NCI-H69 (cell line): Measurements from ENCODE around the gene PDLIM7.
"Not testable (repeated sequence)": the region's sequence is repeated elsewhere in the genome, so short reads cannot be mapped to it uniquely, and the experiment has no call there.

Experiments used
- DNase-seq: peaks from one replicate; lab custom pipeline; 2025; lab: John Stamatoyannopoulos, UW

Gene PDLIM7

GRCh38 chr5:177490992-177491391 lies 6.4 kb downstream of the PDLIM7 start:
- no peak for DNase-seq

GRCh38 chr5:177490311-177490991 lies 7.0 kb downstream of the PDLIM7 start:
- DNase-seq: no peak

GRCh38 chr5:177489119-177489716 lies 8.2 kb downstream of the PDLIM7 start:
- DNase-seq: no peak

DNA sequence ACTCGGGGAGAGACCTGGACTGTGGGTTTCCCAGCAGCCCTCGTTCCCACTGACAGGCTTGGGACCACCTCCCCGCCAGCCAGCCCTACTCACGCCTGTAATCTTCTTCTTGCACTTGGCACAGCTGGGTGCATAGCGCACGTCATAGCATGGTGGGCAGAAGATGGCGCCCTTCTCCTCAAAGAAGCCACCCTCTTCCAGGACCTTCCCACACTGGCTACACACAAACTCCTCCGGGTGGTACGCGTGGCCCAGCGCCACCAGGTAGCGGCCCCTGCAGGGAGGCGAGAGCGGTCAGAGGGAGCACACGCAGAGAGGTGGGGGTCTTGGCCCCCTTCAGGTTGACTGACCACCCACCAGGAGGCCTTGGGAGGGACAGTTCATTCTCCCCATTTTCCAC lies 9.4 kb downstream of the PDLIM7 start:
- DNase-seq: no peak

- no peak for DNase-seq
Measured at GRCh38 chr5:177487144-177487543, 10.3 kb downstream of the PDLIM7 start.

DNA sequence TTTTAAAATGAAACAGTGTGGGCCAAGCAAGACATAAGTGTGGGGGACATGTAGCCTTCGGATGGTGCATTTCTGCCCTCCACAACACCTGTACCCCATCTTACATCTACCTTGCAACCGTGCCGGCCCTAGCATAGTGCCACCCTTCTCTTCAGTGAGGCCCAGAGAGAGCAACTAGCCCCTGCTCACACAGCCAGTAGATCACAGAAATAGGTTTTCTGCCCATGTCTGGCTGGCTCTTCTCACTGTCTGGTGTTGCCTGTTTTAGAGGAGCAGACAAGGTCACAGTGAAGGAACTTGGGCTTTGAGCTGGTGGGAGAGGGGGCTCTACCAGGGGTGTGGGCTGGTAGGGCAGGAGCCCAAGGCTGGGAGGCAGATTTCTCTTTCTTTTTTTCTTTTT lies 11.1 kb downstream of the PDLIM7 start:
- no peak for DNase-seq

DNA sequence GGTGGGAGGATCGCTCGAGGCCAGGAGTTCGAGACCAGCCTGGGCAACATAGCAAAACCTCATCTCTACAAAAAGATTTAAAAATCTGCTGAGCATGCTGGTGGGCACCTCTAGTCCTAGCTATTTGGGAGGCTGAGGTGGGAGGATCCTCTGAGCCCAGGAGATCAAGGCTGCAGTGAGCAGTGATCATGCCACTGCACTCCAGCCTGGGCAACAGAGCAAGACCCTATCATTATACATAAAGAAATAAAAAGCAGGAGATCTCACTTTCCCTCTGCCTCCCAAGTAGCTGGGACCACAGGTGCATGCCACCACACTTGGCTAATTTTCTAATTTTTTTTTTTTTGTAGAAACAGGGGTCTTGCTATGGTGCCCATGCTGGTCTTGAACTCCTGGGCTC lies 11.7 kb downstream of the PDLIM7 start:
- DNase-seq: not testable (repeated sequence)

GRCh38 chr5:177484902-177485549 lies 12.4 kb downstream of the PDLIM7 start:
- no peak for DNase-seq

DNA sequence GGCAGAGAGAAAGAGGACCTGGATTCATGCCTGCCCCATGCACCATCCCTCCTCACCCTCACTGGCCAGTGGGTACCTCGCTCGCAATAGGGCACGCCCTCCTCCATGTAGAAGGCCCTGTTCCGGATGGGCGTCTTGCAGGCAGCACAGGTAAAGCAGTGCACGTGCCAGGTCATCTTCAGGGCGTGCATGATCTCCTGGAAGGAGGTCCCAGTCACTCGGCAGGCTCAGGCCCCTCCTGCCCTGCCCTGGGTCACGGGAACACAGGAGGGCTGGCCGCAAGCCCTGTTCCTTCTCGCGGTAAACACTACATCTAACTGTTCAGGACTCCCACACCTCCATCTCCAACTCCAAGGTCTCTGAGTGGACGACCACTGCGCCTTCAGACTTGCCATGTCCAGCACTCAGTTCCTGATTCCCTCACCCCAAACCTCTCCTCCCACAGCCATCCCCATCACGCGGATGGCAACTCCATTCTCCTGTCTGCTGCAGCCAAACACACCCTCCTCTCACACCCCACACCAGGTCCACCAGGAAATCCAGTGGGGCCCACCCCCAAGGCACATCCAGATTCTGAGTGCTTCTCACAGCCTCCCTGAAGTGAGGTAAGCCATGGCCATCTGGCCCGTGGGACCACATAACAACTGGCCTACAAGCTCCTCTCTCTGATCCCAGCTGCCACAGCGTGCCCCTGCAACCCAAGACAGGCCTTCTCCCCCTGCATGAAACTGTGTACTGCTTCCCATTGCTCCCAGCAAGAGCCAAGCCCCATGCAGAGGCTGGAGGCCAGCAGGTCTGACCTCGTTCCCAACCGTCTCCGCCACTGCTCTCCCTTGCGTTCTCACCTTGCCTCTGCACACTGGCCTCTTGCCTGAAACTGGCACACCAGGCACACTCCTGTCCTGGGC lies 13.2 kb downstream of the PDLIM7 start:
- no peak for DNase-seq

- no peak for DNase-seq
Measured at GRCh38 chr5:177483042-177483441, 14.4 kb downstream of the PDLIM7 start.

GRCh38 chr5:177482359-177482795 lies 15.0 kb downstream of the PDLIM7 start:
- no peak for DNase-seq

- DNase-seq: no peak
Measured at GRCh38 chr5:177479774-177480173, 17.6 kb downstream of the PDLIM7 start.

DNA sequence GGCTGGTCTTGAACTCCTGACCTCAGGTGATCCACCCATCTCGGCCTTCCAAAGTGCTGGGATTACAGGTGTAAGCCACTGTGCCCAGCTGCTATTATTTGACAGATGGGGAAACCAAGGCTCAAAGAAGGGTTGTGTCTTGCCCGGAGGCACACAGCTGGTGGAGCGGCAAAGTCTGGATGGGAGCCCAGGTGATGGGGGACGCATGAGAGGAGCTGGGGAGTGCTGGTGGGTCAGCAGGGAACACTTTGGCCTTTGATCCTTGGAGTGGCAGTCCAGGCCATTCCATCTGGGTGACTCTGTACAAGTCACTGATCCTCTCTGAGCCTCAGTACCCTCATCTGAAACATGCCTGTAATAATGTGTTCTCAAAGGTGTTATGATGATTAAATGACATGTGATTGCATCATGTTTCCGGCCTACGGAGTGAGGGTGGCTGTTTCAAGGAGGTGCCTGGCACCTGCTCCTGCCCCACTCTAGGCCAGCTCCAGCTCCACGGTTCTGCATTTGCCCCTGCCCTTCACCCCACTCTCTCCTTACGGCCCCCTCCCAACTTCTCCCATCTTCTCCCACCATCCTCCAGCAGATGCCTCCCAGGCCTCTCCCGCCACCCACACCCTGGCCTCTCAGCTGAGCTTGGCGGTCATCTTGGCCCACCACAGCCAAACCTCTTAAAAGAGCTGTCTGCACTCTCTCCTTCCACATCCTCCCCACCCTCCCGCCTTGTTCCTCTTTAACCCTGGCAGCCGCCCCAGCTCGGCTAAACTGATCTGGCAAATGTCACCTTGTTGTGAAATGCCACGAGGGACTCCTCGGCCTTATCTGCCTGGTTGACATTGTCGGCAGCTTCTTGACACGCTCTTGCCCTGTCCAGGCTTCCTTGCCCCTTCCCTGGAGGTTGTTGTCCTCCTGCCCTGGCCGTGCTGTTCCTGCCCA lies 18.4 kb downstream of the PDLIM7 start:
- no peak for DNase-seq

DNA sequence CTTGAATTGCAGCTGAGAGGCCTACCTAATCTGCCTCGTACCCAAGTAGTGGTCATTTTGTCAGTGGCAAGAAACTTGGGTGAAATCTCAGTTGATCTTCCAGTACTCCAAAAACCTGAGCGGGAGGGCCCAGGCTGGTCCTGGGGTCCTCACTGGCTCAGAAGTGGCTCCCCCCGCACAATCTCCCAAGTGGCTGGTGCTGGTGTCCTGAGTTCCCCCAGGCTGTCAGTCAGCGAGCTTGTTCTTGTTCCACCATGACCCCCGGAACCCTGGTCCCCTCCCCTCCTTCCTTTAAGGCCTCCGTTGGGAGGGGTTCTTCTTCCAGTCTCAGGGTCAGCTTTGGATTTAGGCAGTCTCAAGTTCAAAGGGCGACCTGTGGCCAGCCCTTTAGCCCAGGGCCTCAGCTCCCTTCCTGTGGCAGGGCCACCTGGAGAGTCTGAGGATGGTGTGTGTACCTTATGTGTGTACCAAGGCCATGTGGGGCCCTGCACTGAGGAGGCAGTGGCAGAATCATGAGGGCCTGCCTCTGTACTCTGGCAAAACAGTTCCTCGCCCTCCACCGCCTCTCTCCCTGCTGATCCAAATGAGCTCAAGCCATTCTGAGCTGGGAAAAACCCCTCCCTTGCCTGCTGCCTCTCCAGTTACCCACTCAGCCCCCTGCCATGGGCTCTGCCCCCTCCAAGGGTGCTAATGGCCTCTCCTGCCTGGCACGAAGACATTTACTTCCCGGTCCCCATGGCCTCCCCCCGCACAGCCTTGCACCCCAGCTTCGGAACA lies 19.5 kb downstream of the PDLIM7 start:
- DNase-seq: no peak

GRCh38 chr5:177476531-177477233 lies 20.7 kb downstream of the PDLIM7 start:
- DNase-seq: no peak

GRCh38 chr5:177475563-177476427 lies 21.6 kb downstream of the PDLIM7 start:
- DNase-seq: no peak

DNA sequence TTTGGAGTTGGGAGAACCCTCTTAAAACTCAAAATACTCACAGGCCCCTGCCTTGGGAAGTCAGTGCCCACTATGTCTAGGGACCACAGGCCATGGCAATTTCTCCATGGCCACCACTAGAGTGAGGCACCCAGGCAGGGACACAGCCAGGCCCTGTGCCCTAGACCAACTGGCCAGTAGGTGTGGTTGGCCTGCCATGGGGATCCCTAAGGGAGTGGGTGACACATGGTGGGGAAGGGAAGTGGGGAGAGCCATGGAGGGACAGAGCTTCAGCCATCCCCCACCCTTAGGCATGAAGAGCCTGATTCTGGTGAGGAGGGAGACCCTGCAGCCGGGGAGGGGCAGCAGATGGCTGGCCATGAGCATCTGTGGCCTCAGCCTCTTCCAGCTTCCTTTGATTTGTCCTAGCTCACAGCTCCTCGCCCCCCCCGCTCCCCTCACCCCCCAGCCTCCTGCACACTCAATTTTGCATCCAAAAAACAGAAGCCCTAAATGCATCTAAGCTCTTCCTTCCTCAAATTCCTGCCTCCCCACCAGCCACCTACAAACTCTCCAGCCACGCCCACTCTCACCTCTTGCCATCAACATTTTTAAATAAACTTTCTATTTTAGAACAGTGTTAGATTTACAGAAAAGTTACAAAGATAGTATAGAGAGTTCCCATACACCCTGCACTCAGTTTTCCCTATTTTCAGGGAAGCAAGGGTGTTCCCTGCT lies 22.4 kb downstream of the PDLIM7 start:
- no peak for DNase-seq

DNA sequence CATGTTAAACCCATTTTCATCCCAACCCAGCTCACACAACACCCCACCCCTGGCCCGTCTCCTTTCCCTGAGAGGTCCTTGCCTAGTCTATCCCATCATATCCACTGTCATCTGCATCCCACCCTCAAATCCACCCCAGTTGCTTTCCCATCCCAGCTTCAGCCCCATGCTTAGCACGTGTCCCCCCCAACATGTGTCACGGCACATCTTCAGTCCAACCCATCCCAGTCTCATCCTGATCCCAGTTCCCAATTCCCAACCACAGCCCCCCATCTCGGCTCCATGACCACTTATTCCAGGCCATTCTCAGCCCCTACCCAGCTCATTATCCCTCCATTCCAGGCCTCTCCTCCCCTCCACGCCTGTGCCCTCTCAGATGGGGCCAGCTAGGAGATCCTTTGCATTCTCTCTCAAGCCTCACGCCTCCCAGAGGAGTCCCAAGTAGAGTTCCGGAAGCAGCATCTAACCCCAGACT lies 23.4 kb downstream of the PDLIM7 start:
- DNase-seq: no peak
